LNCAP (cell line): Measurements from ENCODE around the gene TRRAP.

Experiments
- CTCF ChIP-seq: fragments of 450-650 bp; IDR thresholded peaks from 2 replicates; pipeline ENCODE4 v1.5.1; 2017; ENCODE audit warnings: mild to moderate bottlenecking

TRRAP gene

GRCh38 chr7:98957766-98958165 is 79.4 kb downstream of the TRRAP start:
- no peak for TF ChIP-seq CTCF

GRCh38 chr7:98958968-98959367 is 80.6 kb downstream of the TRRAP start:
- no peak for TF ChIP-seq CTCF

GRCh38 chr7:98963305-98963704 is 85.0 kb downstream of the TRRAP start:
- TF ChIP-seq CTCF, result no peak

GRCh38 chr7:98964596-98964995 is 86.3 kb downstream of the TRRAP start:
- no peak for TF ChIP-seq CTCF

GRCh38 chr7:98968621-98969020 is 90.3 kb downstream of the TRRAP start:
- no peak for TF ChIP-seq CTCF

- no peak for TF ChIP-seq CTCF
These were observed 91.1 kb downstream of the TRRAP start for GRCh38 chr7:98969386-98969785.

GRCh38 chr7:98970016-98970615 is 91.8 kb downstream of the TRRAP start:
- no peak for TF ChIP-seq CTCF

- no peak for TF ChIP-seq CTCF
These were observed 92.5 kb downstream of the TRRAP start for GRCh38 chr7:98970805-98971204.
